LHCN-M2 (cell line): ENCODE measurements around the gene SHROOM3. TPM values are rescaled to one million over a fixed set of nuclear protein-coding genes. Genes with fewer than 3 reads are reported as not detected.

Experiments
- DNase-seq: peaks from one replicate; pipeline ENCODE4 v3.0.0-alpha.2; 2012; ENCODE audit warnings: low read depth
- total RNA-seq: library from RNA; depleted of rRNA; stranded (reverse); fragments of >200 nt; gene quantifications from 2 replicates; pipeline ENCODE4 v1.2.3, GENCODE V29; 2014

Gene SHROOM3
- total RNA-seq, 1 experiment from 2014 or later, result 0.46 TPM

GRCh38 chr4:76657443-76657842, 222.4 kb downstream of the SHROOM3 start:
- no peak for DNase-seq

DNA sequence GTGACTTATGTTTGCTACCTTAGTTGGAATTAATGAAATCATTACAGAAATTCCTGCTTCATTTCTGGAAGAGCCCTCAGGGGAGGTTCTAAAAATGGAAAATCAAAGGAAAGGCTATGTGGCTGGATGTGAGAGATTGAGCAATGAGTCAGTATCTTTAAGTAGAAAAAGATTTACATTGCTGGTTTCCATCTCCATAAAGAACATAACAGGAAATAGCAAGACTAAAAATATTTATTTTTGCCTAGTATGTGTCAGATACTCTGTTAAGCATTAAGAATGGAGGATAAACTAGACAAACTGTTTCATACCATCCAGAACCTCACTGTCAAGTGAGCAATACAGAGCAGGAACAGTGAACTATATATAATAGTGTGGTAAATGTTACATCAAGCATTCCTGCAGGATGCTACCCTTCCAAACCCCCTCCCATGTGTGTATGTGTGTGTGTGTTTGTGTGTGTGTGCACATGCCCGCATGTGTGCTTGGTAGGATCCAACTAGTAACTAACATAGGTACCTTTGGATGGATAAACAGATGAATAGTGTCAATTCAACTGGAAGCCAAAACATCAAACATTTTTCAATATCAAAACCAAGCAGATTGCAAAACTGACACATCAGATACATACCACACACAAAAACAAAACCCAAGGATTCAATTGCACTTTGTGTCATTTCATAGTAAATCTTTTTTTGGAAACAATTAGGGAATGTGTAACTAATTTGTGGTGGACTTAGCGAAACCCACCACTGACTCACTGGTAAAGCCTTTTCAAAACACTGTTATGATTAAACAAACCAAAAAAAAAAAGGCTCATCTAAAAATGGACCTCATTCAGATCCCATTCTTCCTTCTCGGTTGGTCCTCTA, 223.4 kb downstream of the SHROOM3 start:
- DNase-seq, result peak; percentile 60

DNA sequence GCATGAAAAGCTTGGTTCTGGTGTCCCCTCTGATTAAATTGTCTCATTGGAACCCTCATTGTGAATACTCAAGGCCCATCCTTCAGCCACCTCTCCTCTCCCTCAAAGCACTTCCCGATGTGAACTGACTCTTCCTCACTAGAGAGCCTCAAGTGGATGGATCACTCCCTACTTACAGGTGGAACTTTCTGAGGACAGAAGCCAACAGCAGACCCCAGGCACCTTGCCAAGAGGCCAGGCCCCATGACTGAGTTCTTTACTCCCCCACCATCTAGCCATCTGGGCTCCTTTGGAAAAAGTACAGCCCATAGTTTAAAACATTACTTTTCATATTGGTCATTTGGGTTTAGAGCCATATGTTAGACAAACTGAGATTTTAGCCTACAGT, 224.1 kb downstream of the SHROOM3 start:
- no peak for DNase-seq

DNA sequence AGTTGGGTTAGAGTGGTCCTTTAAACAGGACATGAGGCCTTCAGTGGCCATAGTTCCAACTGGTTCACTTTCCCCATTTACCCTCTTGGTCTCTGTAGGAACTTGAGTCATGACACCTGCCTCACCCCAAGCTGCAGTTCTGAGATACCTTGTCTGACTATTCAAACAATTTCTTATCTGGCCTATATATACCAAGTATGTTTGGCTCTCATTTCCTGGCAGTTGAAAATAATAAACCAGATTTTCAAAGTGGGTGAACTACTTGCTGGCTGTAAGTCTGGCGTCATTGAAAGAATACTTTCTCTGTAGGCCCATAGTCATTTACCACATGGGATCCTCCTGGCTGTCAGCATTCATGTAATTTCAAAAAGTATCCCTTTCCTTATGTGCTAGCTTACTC, 228.8 kb downstream of the SHROOM3 start:
- DNase-seq, result no peak

DNA sequence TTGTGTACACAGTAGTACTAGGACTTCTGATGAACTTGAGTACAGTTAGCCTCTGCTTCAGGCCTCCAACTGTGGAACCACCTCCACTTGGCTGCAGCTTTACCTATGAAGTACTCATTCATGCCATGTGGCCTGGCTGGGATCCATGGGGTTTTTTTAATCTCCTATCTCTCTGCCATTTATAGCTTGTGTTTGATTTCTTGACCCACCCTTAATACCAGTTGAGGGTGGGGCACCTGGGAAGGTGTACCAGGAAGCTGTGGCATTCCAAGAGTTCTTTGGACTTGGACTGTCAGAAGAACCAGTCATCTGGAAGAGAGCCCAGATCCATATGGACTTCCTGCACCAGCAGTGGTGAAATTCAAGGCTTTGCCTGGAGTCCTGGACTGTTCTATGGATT, 230.1 kb downstream of the SHROOM3 start:
- no peak for DNase-seq

GRCh38 chr4:76665721-76666120, 230.7 kb downstream of the SHROOM3 start:
- DNase-seq, result no peak

- DNase-seq, result no peak
Observed at GRCh38 chr4:76666944-76667532, 232.0 kb downstream of the SHROOM3 start.

GRCh38 chr4:76670631-76671030, 235.6 kb downstream of the SHROOM3 start:
- DNase-seq, result no peak

DNA sequence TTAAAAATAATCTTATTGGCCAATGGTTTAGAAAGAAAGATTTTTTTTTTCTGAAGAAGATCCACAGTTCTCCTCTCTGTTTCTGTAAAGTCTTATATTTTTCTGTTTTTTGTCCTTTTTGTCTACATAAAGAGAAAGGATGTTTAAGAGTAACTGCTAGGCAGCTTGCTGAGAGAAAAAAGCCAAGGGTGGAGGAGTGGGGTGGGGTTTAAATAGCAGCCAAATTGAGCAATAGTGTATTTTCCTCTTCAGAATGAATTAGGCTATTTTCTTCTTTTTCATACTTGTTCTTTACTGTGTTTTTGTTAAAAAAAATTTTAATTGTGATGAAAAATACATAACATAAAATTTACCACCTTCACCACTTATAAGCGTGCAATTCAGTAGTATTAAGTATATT, 238.3 kb downstream of the SHROOM3 start:
- DNase-seq, result no peak

DNA sequence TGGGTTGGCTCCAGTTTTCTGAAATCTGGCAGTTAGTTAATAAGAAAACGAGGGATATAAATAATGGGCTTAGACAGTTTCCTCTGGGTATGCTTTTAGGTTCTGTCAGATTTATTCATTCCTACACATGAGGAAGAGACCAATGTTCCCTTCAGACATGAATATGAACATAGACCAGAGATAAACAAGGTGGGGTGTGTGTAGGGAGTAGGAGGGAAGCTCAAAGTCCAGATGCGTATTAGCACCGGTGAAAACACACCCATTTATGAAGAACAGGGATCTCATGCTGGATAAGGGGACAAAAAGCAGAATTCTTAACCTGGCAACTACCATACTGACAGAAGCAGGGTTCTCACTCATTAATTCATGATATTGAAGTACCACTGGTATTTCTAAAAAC, 240.0 kb downstream of the SHROOM3 start:
- no peak for DNase-seq

DNA sequence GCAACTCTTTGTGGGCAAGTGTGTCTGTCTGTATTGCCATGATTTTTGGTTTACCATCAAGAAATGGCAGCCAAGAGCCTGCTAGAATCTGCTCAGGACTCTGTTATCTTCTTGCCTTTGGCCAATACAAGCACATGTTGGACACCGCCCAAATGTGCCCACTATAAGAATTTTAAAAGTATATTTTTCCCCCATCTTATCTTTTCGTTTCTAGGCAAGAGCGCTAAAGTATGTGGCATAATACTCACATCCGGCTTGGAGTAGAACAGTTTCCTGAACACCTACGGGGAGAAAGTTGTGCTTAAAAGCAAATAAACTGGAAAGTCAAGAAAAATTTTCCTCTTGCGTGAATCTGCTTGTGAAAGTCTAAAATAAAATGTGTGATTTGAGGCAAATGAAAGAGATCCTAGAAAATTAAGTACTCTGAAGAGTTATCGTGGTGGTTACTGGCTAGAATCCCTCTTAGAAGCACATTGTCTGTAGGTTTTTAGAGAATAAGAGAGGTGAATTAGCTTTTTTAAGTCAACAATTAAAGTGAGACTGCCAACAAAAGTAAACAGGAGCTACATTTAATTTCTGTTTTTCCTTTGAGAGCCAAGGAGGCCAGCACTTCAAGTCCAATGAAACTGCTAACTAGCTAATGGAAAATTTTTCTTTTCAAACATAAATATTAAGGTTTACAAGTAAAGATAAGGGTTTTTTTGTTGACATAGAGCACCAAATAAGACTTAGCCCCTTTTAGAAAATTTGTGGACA, 242.7 kb downstream of the SHROOM3 start:
- DNase-seq, result no peak

- DNase-seq, result no peak
Observed at GRCh38 chr4:76679691-76680090, 244.7 kb downstream of the SHROOM3 start.

DNA sequence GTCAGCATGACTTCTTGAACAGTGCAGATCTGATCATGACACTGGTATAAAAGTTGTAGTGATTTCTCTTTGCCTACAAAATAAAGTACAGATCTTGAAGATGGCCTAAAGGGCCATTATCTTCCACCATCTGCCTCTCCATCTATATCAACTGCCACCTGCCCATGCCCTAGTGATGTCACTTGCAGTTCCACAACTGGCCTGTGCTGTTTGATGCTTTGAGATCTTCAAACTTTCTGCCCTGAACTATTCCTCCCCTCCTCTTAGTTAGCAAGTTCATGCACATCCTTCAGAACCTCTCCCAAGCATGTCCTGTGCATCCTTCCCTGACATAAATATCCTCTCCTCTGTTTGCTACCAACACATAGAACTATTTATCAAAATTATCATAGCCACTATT, 245.9 kb downstream of the SHROOM3 start:
- DNase-seq, result no peak

GRCh38 chr4:76681996-76682395, 247.0 kb downstream of the SHROOM3 start:
- DNase-seq, result no peak

GRCh38 chr4:76683144-76683543, 248.1 kb downstream of the SHROOM3 start:
- DNase-seq, result no peak

DNA sequence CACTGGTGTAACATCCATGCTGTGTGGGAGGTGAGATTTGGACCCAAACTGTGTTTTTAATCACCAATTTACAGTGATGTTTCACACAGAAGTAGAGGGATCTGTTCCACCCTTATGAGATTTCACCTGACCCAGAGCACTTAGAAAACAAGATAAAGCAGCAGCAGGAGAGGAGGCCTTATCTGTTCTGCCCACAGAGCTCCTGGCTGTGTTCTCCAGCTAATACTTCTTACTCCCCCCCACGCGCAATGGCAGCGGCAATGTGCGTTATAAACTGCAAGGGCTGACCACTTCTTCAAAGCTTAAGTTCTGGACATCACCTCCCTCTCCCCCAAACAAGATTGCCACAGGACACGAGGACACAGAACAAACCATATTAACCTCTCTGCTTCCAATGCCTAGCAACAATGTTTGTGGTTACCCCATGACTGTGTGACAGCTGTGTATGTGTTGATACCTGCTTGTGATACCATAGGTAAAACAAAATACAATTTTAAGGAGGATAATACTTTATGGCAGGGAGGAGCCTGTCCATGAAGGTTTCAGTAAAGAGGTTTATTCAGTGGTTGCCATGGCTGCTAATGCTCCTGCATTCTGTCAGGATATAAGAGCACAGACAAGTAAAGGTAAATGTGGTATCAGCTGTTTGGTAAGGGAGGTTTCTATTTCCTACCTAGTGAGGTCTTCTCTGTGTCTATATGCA, 252.9 kb downstream of the SHROOM3 start:
- no peak for DNase-seq

DNA sequence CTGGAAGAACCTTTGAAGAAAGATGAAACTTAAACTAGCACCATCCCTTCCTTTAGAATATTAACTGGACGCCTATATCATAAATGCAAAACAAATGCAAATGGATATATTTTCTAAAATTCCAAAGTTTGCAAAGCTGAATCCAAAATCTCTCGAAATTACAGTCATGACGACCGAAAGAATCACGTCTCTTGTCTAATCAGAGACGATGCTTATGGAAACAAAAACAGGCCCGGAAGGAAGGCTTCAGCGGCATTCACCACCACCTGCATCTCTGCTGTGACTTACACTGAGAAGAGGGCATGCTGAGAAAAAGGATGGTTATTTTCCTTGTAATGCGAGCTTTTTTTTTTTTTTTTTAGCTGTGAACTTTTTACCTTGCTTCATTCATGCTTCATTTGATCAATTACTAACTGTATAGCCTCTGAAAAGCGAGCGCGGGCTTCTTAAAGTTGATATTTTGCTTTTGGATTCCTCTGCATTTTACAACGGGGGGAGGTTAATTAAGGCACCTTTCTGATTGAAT, 253.7 kb downstream of the SHROOM3 start:
- no peak for DNase-seq

DNA sequence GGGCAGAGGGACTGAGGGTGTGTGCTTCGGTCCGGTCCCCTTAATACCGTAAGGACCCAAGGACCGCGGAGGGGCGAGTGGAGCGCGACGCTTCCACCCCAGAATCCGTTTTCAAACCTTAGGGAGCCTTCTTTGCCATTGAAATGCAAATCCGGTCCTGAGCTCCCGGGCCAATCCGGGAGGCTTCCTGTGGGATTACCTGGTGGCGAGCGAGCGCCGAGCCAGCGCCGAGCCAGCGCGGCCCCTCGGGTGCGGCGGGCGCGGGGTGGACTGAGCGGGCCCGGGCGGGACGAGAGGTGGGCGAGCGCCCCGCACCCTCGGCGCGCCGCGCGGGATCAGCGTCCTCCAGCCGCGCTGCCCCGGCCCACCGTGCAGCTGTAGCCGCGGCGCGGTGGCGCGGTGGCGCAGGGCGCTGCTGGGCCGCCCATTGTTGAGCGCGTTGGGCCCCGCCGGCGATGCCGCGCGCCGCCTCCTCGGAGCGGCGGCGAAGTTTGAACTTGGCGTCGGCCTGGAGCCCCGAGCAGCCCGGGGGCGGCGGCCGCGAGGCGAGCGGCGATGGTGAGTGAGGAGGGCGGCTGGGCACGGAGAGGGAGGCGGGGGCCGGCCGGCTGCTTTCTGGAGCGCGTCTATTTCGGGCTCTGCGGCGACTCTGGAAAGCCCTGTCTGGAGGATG, 254.3 kb downstream of the SHROOM3 start:
- peak; percentile 30 for DNase-seq

- no peak for DNase-seq
Observed at GRCh38 chr4:76690011-76690905, 255.2 kb downstream of the SHROOM3 start.

- no peak for DNase-seq
Observed at GRCh38 chr4:76690906-76691275, 255.9 kb downstream of the SHROOM3 start.
